Hepatocyte (in vitro differentiated cells): Measurements from ENCODE around the gene SEMA3G.

Experiments used
- CTCF ChIP-seq: fragments of 200-600 bp; sonication (generic); IDR thresholded peaks from 2 replicates; pipeline ENCODE4 v1.5.1; 2016; ENCODE audit warnings: antibody characterized with exemption, mild to moderate bottlenecking; ENCODE audit not compliant: poor library complexity
- EZH2 ChIP-seq: fragments of 200-600 bp; sonication (generic); IDR thresholded peaks from 2 replicates; pipeline ENCODE4 v1.6.1; 2016; ENCODE audit warnings: antibody characterized with exemption, mild to moderate bottlenecking, borderline replicate concordance
- EZH2phosphoT487 ChIP-seq: fragments of 200-600 bp; sonication (generic); IDR thresholded peaks from one replicate; pipeline ENCODE4 v1.6.1; 2018; ENCODE audit warnings: antibody characterized with exemption, mild to moderate bottlenecking, low read depth, moderate library complexity; ENCODE audit not compliant: unreplicated experiment, severe bottlenecking

GRCh38 chr3:52393131-52393807 is 51.6 kb downstream of the SEMA3G start:
- no peak for TF ChIP-seq CTCF
- TF ChIP-seq EZH2phosphoT487: no peak
- no peak for TF ChIP-seq EZH2
